HFFc6 (cell line): ENCODE results near the gene TFEB. TPM values are rescaled to one million over a fixed set of nuclear protein-coding genes. Genes with fewer than 3 reads are reported as not detected.

ENCODE experiments used
- DNase-seq: peaks from one replicate; pipeline ENCODE4 v3.0.0-alpha.2; 2018
- H3K27ac Mint-ChIP-seq: 2 replicates; pipeline ENCODE4 v1.8.0; 2020; ENCODE audit warnings: mild to moderate bottlenecking, mixed read lengths
- H3K27me3 Mint-ChIP-seq: 2 replicates; pipeline ENCODE4 v1.8.0; 2021; ENCODE audit warnings: mild to moderate bottlenecking, moderate library complexity, mixed read lengths; ENCODE audit not compliant: insufficient read depth
- H3K36me3 Mint-ChIP-seq: 2 replicates; pipeline ENCODE4 v1.8.0; 2021; ENCODE audit warnings: low read depth, mixed read lengths
- H3K4me1 Mint-ChIP-seq: 2 replicates; pipeline ENCODE4 v1.8.0; 2020; ENCODE audit warnings: low read depth, mixed read lengths
- H3K4me3 Mint-ChIP-seq: 2 replicates; pipeline ENCODE4 v1.8.0; 2020; ENCODE audit warnings: mild to moderate bottlenecking, moderate library complexity, mixed read lengths
- H3K9me3 Mint-ChIP-seq: 2 replicates; pipeline ENCODE4 v1.8.0; 2020; ENCODE audit warnings: mild to moderate bottlenecking, mixed read lengths
- total RNA-seq, 6 experiments: library from RNA; stranded (reverse); fragmentation: NEBNext Ultra II Directional; extraction: Animal tissue kit (Norgen Biotek cat#: 25700); gene quantifications; 2 replicates in 1 of 6; 3 replicates in 5 of 6; pipeline ENCODE4 v1.2.3, GENCODE V29; 2021
- TF ChIP-seq, protein P1 (sequence below): fragments of 200-600 bp; sonication (generic); IDR thresholded peaks from 2 replicates; pipeline ENCODE4 v1.5.0; 2021; ENCODE audit warnings: antibody characterized with exemption, mild to moderate bottlenecking

TFEB gene
- total RNA-seq, 6 experiments from 2014 or later = 8.7 to 14.2 (median 11.0) TPM

- no peaks in the 10 kb centered on the region for H3K36me3 Mint-ChIP-seq
- H3K9me3 Mint-ChIP-seq = no peaks in the 10 kb centered on the region
- peaks cover 4% of the 10 kb centered on the region for H3K27me3 Mint-ChIP-seq
- no peak overlapping the region for H3K27ac Mint-ChIP-seq
- peak; percentile 36 for DNase-seq
- peak overlapping the region; percentile 41; the same call in 1 of the 2 replicates for H3K4me3 Mint-ChIP-seq
- peaks cover 13% of the 10 kb centered on the region for H3K4me1 Mint-ChIP-seq
- TF ChIP-seq, protein P1, sequence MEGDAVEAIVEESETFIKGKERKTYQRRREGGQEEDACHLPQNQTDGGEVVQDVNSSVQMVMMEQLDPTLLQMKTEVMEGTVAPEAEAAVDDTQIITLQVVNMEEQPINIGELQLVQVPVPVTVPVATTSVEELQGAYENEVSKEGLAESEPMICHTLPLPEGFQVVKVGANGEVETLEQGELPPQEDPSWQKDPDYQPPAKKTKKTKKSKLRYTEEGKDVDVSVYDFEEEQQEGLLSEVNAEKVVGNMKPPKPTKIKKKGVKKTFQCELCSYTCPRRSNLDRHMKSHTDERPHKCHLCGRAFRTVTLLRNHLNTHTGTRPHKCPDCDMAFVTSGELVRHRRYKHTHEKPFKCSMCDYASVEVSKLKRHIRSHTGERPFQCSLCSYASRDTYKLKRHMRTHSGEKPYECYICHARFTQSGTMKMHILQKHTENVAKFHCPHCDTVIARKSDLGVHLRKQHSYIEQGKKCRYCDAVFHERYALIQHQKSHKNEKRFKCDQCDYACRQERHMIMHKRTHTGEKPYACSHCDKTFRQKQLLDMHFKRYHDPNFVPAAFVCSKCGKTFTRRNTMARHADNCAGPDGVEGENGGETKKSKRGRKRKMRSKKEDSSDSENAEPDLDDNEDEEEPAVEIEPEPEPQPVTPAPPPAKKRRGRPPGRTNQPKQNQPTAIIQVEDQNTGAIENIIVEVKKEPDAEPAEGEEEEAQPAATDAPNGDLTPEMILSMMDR = peak; percentile 97
These were observed 51.7 kb downstream of the TFEB start for GRCh38 chr6:41683523-41684310.

GRCh38 chr6:41683273-41683522, 52.2 kb downstream of the TFEB start:
- H3K4me1 Mint-ChIP-seq = peaks cover 10% of the 10 kb centered on the region

DNA sequence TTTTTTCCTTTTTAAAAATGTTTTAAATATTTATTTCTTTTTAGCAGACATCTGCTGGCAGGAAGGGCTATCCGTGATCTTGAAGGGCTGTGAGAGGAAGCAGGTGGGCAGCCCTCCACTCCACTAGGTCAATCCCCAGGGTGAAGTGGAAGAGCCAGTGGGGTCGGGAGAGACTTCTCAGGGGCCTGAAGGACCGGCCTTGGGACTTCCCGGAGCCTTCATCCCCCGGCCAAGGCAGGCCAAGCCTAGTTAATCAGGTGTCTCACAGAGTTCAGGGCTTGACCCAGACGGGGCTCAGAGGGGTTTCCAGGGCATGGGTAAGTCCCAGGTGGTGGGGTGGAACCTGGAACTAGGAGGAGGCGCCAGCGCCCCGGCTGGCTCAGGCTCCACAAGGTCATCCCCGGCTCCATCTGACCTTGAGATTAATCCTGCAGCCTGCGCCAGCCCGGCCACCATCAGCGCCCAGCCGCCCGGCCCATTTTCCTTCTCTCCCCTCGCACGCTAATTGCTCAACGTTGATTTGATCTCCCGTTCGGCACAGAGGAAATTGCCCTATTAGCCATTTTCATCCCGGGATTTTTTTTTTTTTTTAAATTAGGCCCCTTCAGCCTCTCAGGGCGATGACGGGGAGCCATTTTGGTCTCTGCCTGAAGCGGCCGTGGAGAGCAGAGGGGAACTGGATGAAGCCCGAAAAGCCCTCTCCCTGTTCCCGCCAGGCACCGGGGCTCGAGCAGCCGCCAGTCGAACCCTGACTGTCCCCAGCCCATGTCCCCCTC, 52.7 kb downstream of the TFEB start:
- TF ChIP-seq, protein P1 = peak; percentile 3
- peaks cover 7% of the 10 kb centered on the region; the same call in 1 of the 2 replicates for H3K4me1 Mint-ChIP-seq
- H3K27me3 Mint-ChIP-seq = peaks cover 6% of the 10 kb centered on the region
- H3K9me3 Mint-ChIP-seq = no peaks in the 10 kb centered on the region
- no peaks in the 10 kb centered on the region for H3K36me3 Mint-ChIP-seq
- H3K27ac Mint-ChIP-seq = no peak overlapping the region
- DNase-seq = no peak
- H3K4me3 Mint-ChIP-seq = no peak overlapping the region

More at GRCh38 chr6:41683273-41683522, 52.2 kb downstream of the TFEB start:
- no peak for DNase-seq
- Mint-ChIP-seq H3K27me3 (peaks cover 6% of the 10 kb centered on the region), H3K36me3 (no peaks in the 10 kb centered on the region), H3K4me3 (peak overlapping the region; percentile 41; the same call in 1 of the 2 replicates), H3K9me3 (no peaks in the 10 kb centered on the region), H3K27ac (no peak overlapping the region)
- TF ChIP-seq, protein P1 = no peak

- Mint-ChIP-seq H3K9me3 (no peaks in the 10 kb centered on the region), H3K27ac (no peak overlapping the region), H3K4me3 (no peak overlapping the region), H3K27me3 (peaks cover 6% of the 10 kb centered on the region), H3K36me3 (no peaks in the 10 kb centered on the region), H3K4me1 (peaks cover 7% of the 10 kb centered on the region; the same call in 1 of the 2 replicates)
- DNase-seq = peak; percentile 75
- TF ChIP-seq, protein P1 = peak; percentile 91
These were observed 53.3 kb downstream of the TFEB start for GRCh38 chr6:41682056-41682477.

DNA sequence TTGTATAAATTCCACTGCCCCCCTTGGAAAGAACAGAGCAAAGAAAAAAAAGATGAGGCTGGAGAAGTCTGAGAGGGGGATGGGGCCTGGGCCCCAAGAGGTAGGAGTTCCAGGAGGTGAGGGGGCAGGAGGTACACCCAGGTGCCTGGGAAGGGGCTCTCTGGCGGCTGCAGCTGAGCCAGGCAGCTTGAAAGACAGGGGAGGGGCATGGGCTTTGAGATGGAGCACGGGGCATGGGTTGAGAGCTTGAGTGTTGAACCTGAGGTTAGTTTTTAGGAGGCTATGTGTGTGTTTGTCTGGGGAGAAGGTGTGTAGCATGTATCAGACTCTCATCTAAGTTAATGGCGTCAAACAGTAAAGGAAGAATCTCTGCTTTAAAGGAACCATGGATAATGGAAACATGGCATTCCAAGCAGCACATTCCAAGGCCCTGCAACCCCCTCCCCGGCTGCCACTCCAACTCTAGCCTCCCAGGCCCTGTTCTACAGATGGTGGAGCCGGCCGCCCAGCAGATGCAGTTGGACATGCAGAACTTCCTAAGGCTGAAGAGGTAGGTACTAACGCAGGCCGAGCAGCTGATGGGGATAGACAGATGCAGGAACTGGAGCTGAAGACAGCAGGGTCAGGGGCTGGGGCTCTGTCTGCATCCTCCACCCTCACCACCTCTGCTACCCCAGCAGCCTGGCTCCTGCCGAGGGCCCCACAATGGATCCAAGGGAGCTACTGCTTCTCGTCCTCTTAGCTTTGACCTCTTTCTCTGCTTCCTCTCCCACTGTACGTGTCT, 55.0 kb downstream of the TFEB start:
- no peaks in the 10 kb centered on the region for H3K36me3 Mint-ChIP-seq
- no peak overlapping the region for H3K4me3 Mint-ChIP-seq
- H3K27ac Mint-ChIP-seq = no peak overlapping the region
- H3K4me1 Mint-ChIP-seq = peaks cover 7% of the 10 kb centered on the region; the same call in 1 of the 2 replicates
- DNase-seq = no peak
- TF ChIP-seq, protein P1 = no peak
- H3K27me3 Mint-ChIP-seq = peaks cover 11% of the 10 kb centered on the region
- H3K9me3 Mint-ChIP-seq = no peaks in the 10 kb centered on the region
